K562 (cell line): ENCODE results near the gene ZSCAN12. TPM values are rescaled to one million over a fixed set of nuclear protein-coding genes. Genes with fewer than 3 reads are reported as not detected.

Source experiments
- ATF4 ChIP-seq: fragments of 450-650 bp; formaldehyde crosslinking; IDR thresholded peaks from 2 replicates; pipeline ENCODE4 v1.4.0; 2022; ENCODE audit warnings: mild to moderate bottlenecking, moderate library complexity
- CREB3 ChIP-seq: fragments of 450-650 bp; conservative IDR thresholded peaks from 2 replicates; pipeline ENCODE4 v1.6.1; 2016; ENCODE audit warnings: missing genetic modification characterization, low read depth, mild to moderate bottlenecking, missing compliant biosample characterization, moderate library complexity
- ERF ChIP-seq: fragments of 450-650 bp; formaldehyde crosslinking; IDR thresholded peaks from 2 replicates; pipeline ENCODE4 v1.4.0; 2020; ENCODE audit warnings: mild to moderate bottlenecking, mixed read lengths
- ESRRA ChIP-seq: fragments of 450-650 bp; IDR thresholded peaks from 2 replicates; pipeline ENCODE4 v1.6.1; 2014; ENCODE audit warnings: low read depth, mild to moderate bottlenecking, moderate library complexity, borderline replicate concordance
- HEY1 ChIP-seq: fragments of 250-450 bp; sonication (Bioruptor Pico); IDR thresholded peaks from 2 replicates; pipeline ENCODE4 v1.5.0; 2020; ENCODE audit warnings: mild to moderate bottlenecking, moderate library complexity, borderline replicate concordance
- HNRNPK ChIP-seq: fragments of 200-400 bp; formaldehyde crosslinking; IDR thresholded peaks from one replicate; pipeline ENCODE4 v1.6.1; 2018; ENCODE audit warnings: mild to moderate bottlenecking, low read depth, low read length; ENCODE audit not compliant: poor library complexity, severe bottlenecking
- ILK ChIP-seq: fragments of 450-650 bp; IDR thresholded peaks from 2 replicates; pipeline ENCODE4 v1.6.1; 2016; ENCODE audit warnings: missing genetic modification characterization, low read depth, mild to moderate bottlenecking, missing compliant biosample characterization, moderate library complexity, borderline replicate concordance
- JUN ChIP-seq, 2 experiments: sonication (generic) in 1 of 2; formaldehyde crosslinking in 1 of 2; IDR thresholded peaks; 2 replicates each; pipeline versions ENCODE4 v1.6.1 to v1.8.0; 2012 to 2022; ENCODE audit warnings: borderline replicate concordance in 2 of 2, mild to moderate bottlenecking in 2 of 2, improper control_type of control experiment in 1 of 2, low read depth in 1 of 2, low read length in 1 of 2, missing genetic modification reagents in 1 of 2
- KDM1A ChIP-seq, 2 experiments: fragments of 450-650 bp; IDR thresholded peaks; 2 replicates each; pipeline ENCODE4 v1.6.1; 2016; ENCODE audit warnings: mild to moderate bottlenecking in 2 of 2
- KLF10 ChIP-seq: fragments of 250-450 bp; sonication (Bioruptor Pico); IDR thresholded peaks from 2 replicates; pipeline ENCODE4 v1.6.1; 2021; ENCODE audit warnings: matching md5 sums
- NFE2L1 ChIP-seq: fragments of 450-650 bp; IDR thresholded peaks from 2 replicates; pipeline ENCODE4 v1.6.1; 2016; ENCODE audit warnings: missing genetic modification characterization, low read depth, mild to moderate bottlenecking, missing compliant biosample characterization, moderate library complexity, borderline replicate concordance
- POLR2B ChIP-seq: fragments of 450-650 bp; IDR thresholded peaks from 2 replicates; pipeline ENCODE4 v1.6.1; 2018; ENCODE audit warnings: low read depth; ENCODE audit not compliant: partially characterized antibody
- PRDM10 ChIP-seq: fragments of 450-650 bp; IDR thresholded peaks from 2 replicates; pipeline ENCODE4 v1.6.1; 2018; ENCODE audit not compliant: partially characterized antibody
- RCOR1 ChIP-seq, 2 experiments: IDR thresholded peaks; 2 replicates each; pipeline ENCODE4 v1.6.1; 2012; ENCODE audit warnings: low read depth in 2 of 2, low read length in 2 of 2, borderline replicate concordance in 1 of 2, improper control_type of control experiment in 1 of 2
- SIRT6 ChIP-seq: IDR thresholded peaks from one replicate; pipeline ENCODE4 v1.6.1; 2012; ENCODE audit warnings: low read depth, mild to moderate bottlenecking, control low read depth, inconsistent platforms, low read length, moderate library complexity
- TCF7 ChIP-seq: sonication (generic); IDR thresholded peaks from 2 replicates; pipeline ENCODE4 v1.6.1; 2016; ENCODE audit warnings: antibody characterized with exemption, borderline replicate concordance
- TEAD1 ChIP-seq, 2 experiments: fragments of 450-650 bp in 1 of 2; sonication (generic) in 1 of 2; formaldehyde crosslinking; IDR thresholded peaks; 2 replicates each; pipeline versions ENCODE4 v1.4.0 to v1.8.0; 2020 to 2022; ENCODE audit warnings: mild to moderate bottlenecking in 2 of 2, missing genetic modification reagents in 1 of 2
- XRCC5 ChIP-seq: fragments of 200-400 bp; formaldehyde crosslinking; IDR thresholded peaks from 2 replicates; pipeline ENCODE4 v1.6.1; 2017; ENCODE audit warnings: low read depth, mild to moderate bottlenecking, low read length
- ZBTB1 ChIP-seq: sonication (generic); formaldehyde crosslinking; IDR thresholded peaks from 2 replicates; pipeline ENCODE4 v1.8.1; 2023; ENCODE audit warnings: missing genetic modification reagents, low read depth, mild to moderate bottlenecking, borderline replicate concordance
- ZBTB26 ChIP-seq: fragments of 450-650 bp; formaldehyde crosslinking; IDR thresholded peaks from 2 replicates; pipeline ENCODE4 v1.4.0; 2022; ENCODE audit warnings: missing genetic modification characterization
- polyA plus RNA-seq, 8 experiments: library from polyadenylated mRNA; depleted of rRNA in 4 of 8; stranded (reverse) in 5 of 8; unstranded in 3 of 8; fragments of >200 nt; fragmentation: Nextera tagmentation in 2 of 8; fragmentation: Illumina TruSeq in 1 of 8; extraction: Ambion mirVana in 2 of 8; extraction: Trizol in 1 of 8; gene quantifications; 2 replicates each; pipeline versions ENCODE4 v1.2.1 to v1.2.3, GENCODE V29; 2011 to 2014; ENCODE audit warnings: inconsistent platforms in 1 of 8, missing spikeins in 1 of 8
- total RNA-seq, 7 experiments: library from RNA; depleted of rRNA in 6 of 7; stranded (reverse); fragments of >200 nt in 6 of 7; fragmentation: Illumina TruSeq in 2 of 7; extraction: Trizol in 2 of 7; gene quantifications; 2 replicates each; pipeline versions ENCODE4 v1.2.1 to v1.2.3, GENCODE V29; 2011 to 2021; ENCODE audit warnings: low replicate concordance in 1 of 7

Gene ZSCAN12
- total and polyA plus RNA-seq, 9 of the 15 experiments (the other 6 are each of a cell fraction or from before 2014, with no cell fraction given): 2.5 to 19.6 (median 12.5) TPM

- TF ChIP-seq HEY1 (CRISPR knock-in tag) (no peak), XRCC5 (no peak), ERF (CRISPR knock-in tag) (no peak), TEAD1 (CRISPR knock-in tag; IDR thresholded peaks at IDR 0.05) (no peak), JUN (IDR thresholded peaks at IDR 0.05; ENCODE audit: borderline replicate concordance, low read depth, low read length) (no peak), JUN (CRISPR knock-in tag; IDR thresholded peaks at IDR 0.05; ENCODE audit: borderline replicate concordance) (no peak), RCOR1 (IDR thresholded peaks at IDR 0.05; ENCODE audit: borderline replicate concordance in 1 of 2, low read depth in 2 of 2, low read length in 2 of 2) (peak in 1 of 2 experiments; percentile 92; a peak in 2 of 4 replicates), TCF7 (no peak), CREB3 (tag) (no peak), ZBTB1 (no peak), ATF4 (CRISPR knock-in tag) (no peak), ESRRA (no peak), KDM1A (IDR thresholded peaks at IDR 0.05) (peak; percentile 70 to 71), HNRNPK (no peak), KLF10 (CRISPR knock-in tag) (no peak), ZBTB26 (CRISPR knock-in tag) (no peak), SIRT6 (no peak), ILK (tag) (no peak), PRDM10 (no peak), POLR2B (no peak), NFE2L1 (tag) (no peak)
These were observed 55.5 kb downstream of the ZSCAN12 start (continued) for GRCh38 chr6:28343898-28344677.
